HepG2 (cell line): ENCODE results near the gene GALNTL6. TPM values are rescaled to one million over a fixed set of nuclear protein-coding genes. Genes with fewer than 3 reads are reported as not detected.

ENCODE experiments used
- ATAC-seq: fragments of 200-7000 bp; cut with Tn5 transposase; 3 replicates; pipeline ENCODE4 v1.9.1; 2020; ENCODE audit warnings: mild to moderate bottlenecking, moderate library complexity
- BruUV-seq: library from RNA; stranded (reverse); fragments of 400-500 nt; replicated peaks from 2 replicates; lab custom pipeline; 2021; lab: Mats Ljungman, UMichigan
- CTCF ChIA-PET: fragments of 300-600 bp; formaldehyde crosslinking; extraction: SDS; loops from one replicate; lab custom pipeline; 2021; ENCODE audit warnings: low total read pairs, inconsistent platforms, low intra/inter-chr PET ratio; lab: Yijun Ruan, JAX
- POLR2A ChIA-PET: fragments of 350-600 bp; sonication (Branson Sonifier 250); formaldehyde crosslinking; loops from one replicate; lab custom pipeline; 2020; ENCODE audit warnings: antibody characterized with exemption, inconsistent platforms; lab: Yijun Ruan, JAX
- DNase-seq: peaks from one replicate; pipeline ENCODE4 v3.0.0-alpha.2; 2015; ENCODE audit warnings: low spot score
- FAIRE-seq: peaks from 3 replicates; lab custom pipeline; 2011; peaks lifted over from hg19 to GRCh38; lab: Jason Lieb, UNC
- H2AFZ ChIP-seq: one replicate; pipeline ENCODE4 v1.6.1; 2011; ENCODE audit warnings: low read length, inconsistent platforms
- H3K27ac ChIP-seq: fragments of 300-600 bp; 3 replicates; pipeline ENCODE4 v1.8.0; 2011; ENCODE audit warnings: mixed run types, mild to moderate bottlenecking, mixed read lengths, low read length, inconsistent platforms; ENCODE audit not compliant: insufficient read depth; ENCODE audit errors: extremely low read length
- H3K27me3 ChIP-seq, 2 experiments: fragments of 200-600 bp in 1 of 2; 2 replicates in 1 of 2; 3 replicates in 1 of 2; pipeline versions ENCODE4 v1.6.0 to v1.8.0; 2011; ENCODE audit warnings: low read length in 2 of 2, mild to moderate bottlenecking in 2 of 2, moderate library complexity in 2 of 2, inconsistent platforms in 1 of 2; ENCODE audit not compliant: insufficient read depth in 2 of 2, control insufficient read depth in 1 of 2
- H3K36me3 ChIP-seq, 2 experiments: fragments of 200-600 bp in 1 of 2; replicated peaks in 1 of 2; 2 replicates in 1 of 2; 3 replicates in 1 of 2; pipeline versions ENCODE4 v1.5.1 to v1.8.0; 2011; ENCODE audit warnings: low read length in 2 of 2, inconsistent platforms in 1 of 2; ENCODE audit not compliant: insufficient read depth in 2 of 2, control insufficient read depth in 1 of 2
- H3K4me1 ChIP-seq: 2 replicates; pipeline ENCODE4 v1.5.1; 2012; ENCODE audit warnings: low read length, inconsistent platforms; ENCODE audit not compliant: insufficient read depth
- H3K4me2 ChIP-seq: 2 replicates; pipeline ENCODE4 v1.6.0; 2011; ENCODE audit warnings: low read depth, low read length, inconsistent platforms
- H3K4me3 ChIP-seq, 3 experiments: fragments of 200-600 bp in 1 of 3; sonication (generic), shearing (Covaris generic) in 1 of 3; replicated peaks in 1 of 3; 2 replicates each; pipeline ENCODE4 v1.5.1; 2011 to 2016; ENCODE audit warnings: low read length in 3 of 3, inconsistent platforms in 2 of 3, low read depth in 2 of 3, mild to moderate bottlenecking in 2 of 3, control low read depth in 1 of 3, mixed read lengths in 1 of 3; ENCODE audit not compliant: insufficient read depth in 1 of 3
- H3K79me2 ChIP-seq: one replicate; pipeline ENCODE4 v1.6.1; 2011; ENCODE audit warnings: low read length, inconsistent platforms; ENCODE audit not compliant: insufficient read depth
- H3K9ac ChIP-seq: 2 replicates; pipeline ENCODE4 v1.6.0; 2011; ENCODE audit warnings: mild to moderate bottlenecking, low read depth, low read length, inconsistent platforms; ENCODE audit not compliant: insufficient read depth
- H3K9me3 ChIP-seq: 2 replicates; pipeline ENCODE4 v1.5.1; 2012; ENCODE audit warnings: mild to moderate bottlenecking, low read length
- H4K20me1 ChIP-seq: 2 replicates; pipeline ENCODE4 v1.6.0; 2011; ENCODE audit warnings: inconsistent platforms, mild to moderate bottlenecking, low read length, moderate library complexity; ENCODE audit not compliant: insufficient read depth
- GPN1 ChIP-seq: sonication (generic); formaldehyde crosslinking; IDR thresholded peaks from 2 replicates; pipeline ENCODE4 v1.5.1; 2020; ENCODE audit warnings: missing genetic modification reagents, borderline replicate concordance
- MED8 ChIP-seq: sonication (generic); formaldehyde crosslinking; IDR thresholded peaks from 2 replicates; pipeline ENCODE4 v1.8.1; 2023; ENCODE audit warnings: mild to moderate bottlenecking, missing genetic modification reagents; ENCODE audit not compliant: insufficient replicate concordance
- MLX ChIP-seq: IDR thresholded peaks from 2 replicates; pipeline ENCODE4 v1.6.1; 2016
- POGZ ChIP-seq: sonication (generic); formaldehyde crosslinking; IDR thresholded peaks from 2 replicates; pipeline ENCODE4 v1.4.0; 2020; ENCODE audit warnings: mild to moderate bottlenecking, missing genetic modification reagents
- ZBTB3 ChIP-seq: sonication (generic); formaldehyde crosslinking; IDR thresholded peaks from 2 replicates; pipeline ENCODE4 v1.4.0; 2020; ENCODE audit warnings: low read depth, mild to moderate bottlenecking, moderate library complexity, missing genetic modification reagents, borderline replicate concordance
- ZBTB7B ChIP-seq: sonication (generic); formaldehyde crosslinking; IDR thresholded peaks from 2 replicates; pipeline ENCODE4 v1.4.0; 2020; ENCODE audit warnings: missing genetic modification reagents
- ZGPAT ChIP-seq: IDR thresholded peaks from 2 replicates; pipeline ENCODE4 v1.6.1; 2016; ENCODE audit warnings: mild to moderate bottlenecking
- WGBS: methylation state at CpG from one replicate; pipeline ENCODE4 v1.1.6; 2017; ENCODE audit warnings: low lambda C conversion rate; 5-methylcytosine and 5-hydroxymethylcytosine counted together
- in situ Hi-C: cut with HindIII; loops from 2 replicates; pipeline ENCODE4 v1.10.0; 2017; ENCODE audit warnings: low pct_unique_long_range_greater_than_20kb; ENCODE audit not compliant: extremely low pct_ligation_motif_present
- intact Hi-C: fragments of 100-400 bp; cut with micrococcal nuclease; formaldehyde crosslinking; loops from one replicate; pipeline ENCODE4 v1.10.0; 2022; ENCODE audit not compliant: unreplicated experiment
- polyA plus RNA-seq, 8 experiments: library from polyadenylated mRNA; depleted of rRNA in 3 of 8; stranded (reverse) in 7 of 8; unstranded in 1 of 8; fragments of >200 nt; fragmentation: Illumina TruSeq in 4 of 8; extraction: Trizol in 4 of 8; gene quantifications; 2 replicates each; pipeline versions ENCODE4 v1.2.1 to v1.2.3, GENCODE V29; 2011 to 2016; ENCODE audit warnings: low read depth in 4 of 8, missing spikeins in 1 of 8, mixed read lengths in 1 of 8; ENCODE audit not compliant: insufficient read depth in 1 of 8
- total RNA-seq, 5 experiments: library from RNA; depleted of rRNA; stranded (reverse); fragments of >200 nt; fragmentation: Illumina TruSeq; extraction: Trizol; gene quantifications; 2 replicates each; pipeline ENCODE4 v1.2.3, GENCODE V29; 2016; ENCODE audit warnings: low read depth in 1 of 5

Gene GALNTL6
- total and polyA plus RNA-seq, 2 of the 13 experiments (the other 11 are each of a cell fraction or from before 2014, with no cell fraction given): not detected

GRCh38 chr4:172601195-172601594 lies 788.0 kb downstream of the GALNTL6 start:
- no peak overlapping the region for H3K4me3 ChIP-seq
- ChIA-PET POLR2A (no interaction called here), CTCF (no interaction called here)
- H3K27me3 ChIP-seq: no peaks in the 10 kb centered on the region
- H3K4me1 ChIP-seq: no peaks in the 10 kb centered on the region
- ATAC-seq (no peak), DNase-seq (no peak), FAIRE-seq (no peak)
- intact Hi-C loops: no loop called here
- H3K79me2 ChIP-seq: no peaks in the 10 kb centered on the region
- in situ Hi-C loops: no loop called here
- TF ChIP-seq MED8 (no peak), MLX (no peak), ZGPAT (CRISPR knock-in tag) (no peak), ZBTB7B (CRISPR knock-in tag) (no peak), POGZ (CRISPR knock-in tag) (no peak), GPN1 (CRISPR knock-in tag) (no peak)
- H3K27ac ChIP-seq: no peak overlapping the region
- no peak overlapping the region for H3K4me2 ChIP-seq
- H3K9ac ChIP-seq: no peak overlapping the region
- H3K36me3 ChIP-seq: no peaks in the 10 kb centered on the region
- no peak overlapping the region for H2AFZ ChIP-seq
- WGBS: 0% methylated on average over 2 of the region's 2 CpGs
- BruUV-seq: no TSS peak
- no peaks in the 10 kb centered on the region for H3K9me3 ChIP-seq
- no peaks in the 10 kb centered on the region for H4K20me1 ChIP-seq

GRCh38 chr4:172619218-172619617 lies 806.0 kb downstream of the GALNTL6 start:
- H2AFZ ChIP-seq: no peak overlapping the region
- H3K27ac ChIP-seq: no peak overlapping the region
- H3K4me2 ChIP-seq: no peak overlapping the region
- no peak for FAIRE-seq
- no peaks in the 10 kb centered on the region for H3K27me3 ChIP-seq
- 63% methylated on average over 5 of the region's 5 CpGs for WGBS
- peaks cover 14% of the 10 kb centered on the region for H3K9me3 ChIP-seq
- intact Hi-C loops: no loop called here
- in situ Hi-C loops: no loop called here
- no peak for DNase-seq
- H4K20me1 ChIP-seq: no peaks in the 10 kb centered on the region
- H3K36me3 ChIP-seq: no peaks in the 10 kb centered on the region
- no peaks in the 10 kb centered on the region for H3K4me1 ChIP-seq
- H3K9ac ChIP-seq: no peak overlapping the region
- no peak for ATAC-seq
- POLR2A ChIA-PET: no interaction called here
- BruUV-seq: no TSS peak
- no peak overlapping the region for H3K4me3 ChIP-seq
- H3K79me2 ChIP-seq: no peaks in the 10 kb centered on the region
- CTCF ChIA-PET: no interaction called here
- TF ChIP-seq ZBTB3 (CRISPR knock-in tag): no peak
